ENCODE measurements around the gene PCBP3. TPM values are rescaled to one million over a fixed set of nuclear protein-coding genes. Genes with fewer than 3 reads are reported as not detected.

The PCBP3 gene
- total and polyA plus RNA-seq, 2 of the 8 experiments (the other 6 are each of a cell fraction or from before 2014, with no cell fraction given), result 3.5 to 6.3 TPM

DNA sequence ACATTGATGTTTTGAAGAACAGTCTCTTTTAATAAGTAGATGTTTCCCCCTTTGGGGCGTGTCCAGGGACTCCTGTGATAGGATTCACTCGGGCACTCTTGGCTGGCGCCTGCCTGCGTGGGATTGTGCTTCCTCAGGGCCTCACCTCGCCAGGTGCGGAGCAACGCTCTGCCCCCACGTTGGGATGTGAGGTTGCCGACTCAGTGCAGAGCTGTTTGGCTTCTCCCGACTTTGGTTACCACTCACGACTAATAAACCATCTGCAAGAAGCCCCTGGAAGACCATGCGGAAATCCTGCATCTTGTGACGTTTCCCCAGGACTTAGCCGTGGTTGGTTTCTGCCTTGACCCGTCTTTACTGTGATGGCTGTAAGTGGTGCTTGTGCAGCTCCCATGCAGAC, 106.4 kb downstream of the PCBP3 start:
- no peak overlapping the region for H2BK15ac ChIP-seq (ENCODE audit: low read length)
- WGBS, 2 experiments (ENCODE audit: extremely low coverage in 1 of 2, insufficient coverage in 1 of 2, insufficient read length in 1 of 2, insufficient replicate concordance in 2 of 2, low coverage in 1 of 2, low lambda C conversion rate in 2 of 2, missing lambda C conversion rate in 1 of 2), result 88% methylated on average over 15 of the region's 15 CpGs; no CpG with 5 or more reads in 1 of the 2 experiments
- H3K56ac ChIP-seq (replicated peaks; ENCODE audit: insufficient read length, low read depth, low read length), result no peak overlapping the region
- no peak overlapping the region for H4K5ac ChIP-seq (ENCODE audit: insufficient read length, low read depth, low read length)
- POLR2A ChIA-PET (ENCODE audit: partially characterized antibody), result interaction anchor here (0.9 kb wide), 1 partner anchor 18 kb away, joined by 3 read pairs; no protein-coding TSS in a partner anchor
- H2AFZ ChIP-seq (ENCODE audit: low read length), result no peak overlapping the region
- H3K9me3 ChIP-seq (ENCODE audit: insufficient read depth in 2 of 2, low read depth in 1 of 2, low read length in 1 of 2), result peaks cover 3 to 5% of the 10 kb centered on the region in 2 experiments; a peak in 1 of 4 replicates
- DNase-seq (ENCODE audit: low read depth in 1 of 2, low spot score in 2 of 2), result no peak
- no peak overlapping the region for H3K4ac ChIP-seq (replicated peaks; ENCODE audit: insufficient read length, low read depth, low read length)
- H4K91ac ChIP-seq (replicated peaks; ENCODE audit: insufficient read length, low read length), result no peak overlapping the region
- no peak overlapping the region for H2BK5ac ChIP-seq (ENCODE audit: low read depth, low read length)
- H2BK120ac ChIP-seq (replicated peaks; ENCODE audit: low read depth, low read length), result no peak overlapping the region
- no peaks in the 10 kb centered on the region for H3K23me2 ChIP-seq (ENCODE audit: low read depth, low read length)
- H3K4me1 ChIP-seq (replicated peaks in 1 of 4; ENCODE audit: control insufficient read depth in 3 of 4, insufficient read depth in 4 of 4, low read length in 3 of 4), result peaks cover 0 to 11% (median 8%) of the 10 kb centered on the region in 4 experiments; a peak in 5 of 7 replicates
- H3K27ac ChIP-seq (ENCODE audit: low read depth, low read length), result no peak overlapping the region
- no peak overlapping the region for H2BK12ac ChIP-seq (ENCODE audit: low read depth, low read length)
- no peak overlapping the region for H3K14ac ChIP-seq (ENCODE audit: insufficient read length)
- H2AK5ac ChIP-seq (ENCODE audit: low read depth, low read length), result no peak overlapping the region
- FAIRE-seq, result no peak
- no peaks in the 10 kb centered on the region for H3K79me2 ChIP-seq (ENCODE audit: control insufficient read depth in 1 of 2, insufficient read depth in 2 of 2, low read length in 2 of 2)
- no peaks in the 10 kb centered on the region for H3K79me1 ChIP-seq (ENCODE audit: low read depth, low read length)
- no peaks in the 10 kb centered on the region for H4K20me1 ChIP-seq (replicated peaks in 1 of 2; ENCODE audit: control insufficient read depth in 1 of 2, insufficient read depth in 2 of 2, low read length in 2 of 2)
- no peak overlapping the region for H3K4me3 ChIP-seq (ENCODE audit: extremely low read depth in 1 of 4, insufficient read depth in 2 of 4, low read depth in 3 of 4, low read length in 4 of 4)
- no peak overlapping the region for H2BK20ac ChIP-seq (ENCODE audit: low read length)
- H3K27me3 ChIP-seq (replicated peaks in 1 of 4; ENCODE audit: control insufficient read depth in 3 of 4, extremely low read depth in 1 of 4, insufficient read depth in 3 of 4, low read length in 3 of 4), result no peaks in the 10 kb centered on the region
- CTCF ChIA-PET (ENCODE audit: partially characterized antibody), result interaction anchor here (0.6 to 1.5 kb wide), 4 partner anchors 10 to 613 kb away, joined by 3 to 7 read pairs (median 3); no protein-coding TSS in a partner anchor
- no peaks in the 10 kb centered on the region; a peak in 2 of 8 replicates for H3K36me3 ChIP-seq (ENCODE audit: control insufficient read depth in 2 of 4, insufficient read depth in 4 of 4, low read length in 3 of 4)
- no peak overlapping the region; the same call in 1 of the 2 replicates for H4K8ac ChIP-seq (ENCODE audit: extremely low read depth, insufficient read depth, low read length)
- no peak overlapping the region for H3K18ac ChIP-seq (ENCODE audit: extremely low read depth, low read length)
- H3K9ac ChIP-seq (replicated peaks in 1 of 4; ENCODE audit: extremely low read depth in 1 of 4, low read depth in 3 of 4, low read length in 3 of 4), result no peak overlapping the region
- no peak overlapping the region for H3K23ac ChIP-seq (ENCODE audit: insufficient read length)
- no peak overlapping the region for H3K4me2 ChIP-seq (ENCODE audit: insufficient read depth in 1 of 2, low read depth in 2 of 2, low read length in 2 of 2)
- TF ChIP-seq BRCA1 (IDR thresholded peaks at IDR 0.05; ENCODE audit: low read depth, low read length) (no peak), HDAC2 (IDR thresholded peaks at IDR 0.05; ENCODE audit: borderline replicate concordance in 1 of 2, low read depth in 2 of 2, low read length in 2 of 2) (no peak), SUZ12 (IDR thresholded peaks at IDR 0.05; ENCODE audit: low read length) (no peak), CHD1 (IDR thresholded peaks at IDR 0.05; ENCODE audit: low read depth, low read length) (no peak), EP300 (IDR thresholded peaks at IDR 0.05; ENCODE audit: borderline replicate concordance in 1 of 2, low read depth in 2 of 2, low read length in 2 of 2) (no peak), TBP (IDR thresholded peaks at IDR 0.05; ENCODE audit: low read depth, low read length) (no peak), KDM1A (IDR thresholded peaks at IDR 0.05; ENCODE audit: borderline replicate concordance, low read length) (no peak), JUND (IDR thresholded peaks at IDR 0.05; ENCODE audit: low read length) (no peak), PHF8 (conservative IDR thresholded peaks at IDR 0.05; ENCODE audit: low read depth, low read length) (no peak), YY1 (IDR thresholded peaks at IDR 0.05; ENCODE audit: low read depth, low read length) (no peak)
- TF ChIP-seq, protein P1, sequence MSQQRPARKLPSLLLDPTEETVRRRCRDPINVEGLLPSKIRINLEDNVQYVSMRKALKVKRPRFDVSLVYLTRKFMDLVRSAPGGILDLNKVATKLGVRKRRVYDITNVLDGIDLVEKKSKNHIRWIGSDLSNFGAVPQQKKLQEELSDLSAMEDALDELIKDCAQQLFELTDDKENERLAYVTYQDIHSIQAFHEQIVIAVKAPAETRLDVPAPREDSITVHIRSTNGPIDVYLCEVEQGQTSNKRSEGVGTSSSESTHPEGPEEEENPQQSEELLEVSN (IDR thresholded peaks at IDR 0.05), result no peak
- TF ChIP-seq, protein P2, sequence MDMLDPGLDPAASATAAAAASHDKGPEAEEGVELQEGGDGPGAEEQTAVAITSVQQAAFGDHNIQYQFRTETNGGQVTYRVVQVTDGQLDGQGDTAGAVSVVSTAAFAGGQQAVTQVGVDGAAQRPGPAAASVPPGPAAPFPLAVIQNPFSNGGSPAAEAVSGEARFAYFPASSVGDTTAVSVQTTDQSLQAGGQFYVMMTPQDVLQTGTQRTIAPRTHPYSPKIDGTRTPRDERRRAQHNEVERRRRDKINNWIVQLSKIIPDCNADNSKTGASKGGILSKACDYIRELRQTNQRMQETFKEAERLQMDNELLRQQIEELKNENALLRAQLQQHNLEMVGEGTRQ (IDR thresholded peaks at IDR 0.05; ENCODE audit: low read length), result no peak
